ENCODE measurements around the gene PRDM13.

Gene PRDM13

GRCh38 chr6:99609905-99610489, 3.4 kb downstream of the PRDM13 start:
- no peak overlapping the region for H3K4me3 ChIP-seq (ENCODE audit: insufficient read length, low read depth)
- H3K9ac ChIP-seq (ENCODE audit: insufficient read length, low read depth) = no peak overlapping the region
- TF ChIP-seq SUZ12 (IDR thresholded peaks at IDR 0.05; ENCODE audit: extremely low read depth, insufficient read depth, insufficient read length) (no peak), ZNF274 (IDR thresholded peaks at IDR 0.05; ENCODE audit: low read depth, low read length) (no peak), YY1 (IDR thresholded peaks at IDR 0.05; ENCODE audit: insufficient read depth, insufficient read length) (no peak)
- DNase-seq (ENCODE audit: low read depth, low spot score) = no peak
- H3K4me1 ChIP-seq (ENCODE audit: insufficient read depth, insufficient read length) = peaks cover 9% of the 10 kb centered on the region
- no peaks in the 10 kb centered on the region for H3K9me3 ChIP-seq (ENCODE audit: insufficient read depth, low read length)
- H3K36me3 ChIP-seq (ENCODE audit: insufficient read depth, insufficient read length, low read length) = no peaks in the 10 kb centered on the region
- H3K27me3 ChIP-seq (ENCODE audit: insufficient read depth, insufficient read length) = peaks cover 98% of the 10 kb centered on the region

- peaks cover 9% of the 10 kb centered on the region for H3K4me1 ChIP-seq (ENCODE audit: insufficient read depth, insufficient read length)
- TF ChIP-seq YY1 (IDR thresholded peaks at IDR 0.05; ENCODE audit: insufficient read depth, insufficient read length) (no peak), ZNF274 (IDR thresholded peaks at IDR 0.05; ENCODE audit: low read depth, low read length) (no peak), SUZ12 (IDR thresholded peaks at IDR 0.05; ENCODE audit: extremely low read depth, insufficient read depth, insufficient read length) (no peak)
- H3K9ac ChIP-seq (ENCODE audit: insufficient read length, low read depth) = no peak overlapping the region
- no peaks in the 10 kb centered on the region for H3K36me3 ChIP-seq (ENCODE audit: insufficient read depth, insufficient read length, low read length)
- peaks cover 98% of the 10 kb centered on the region for H3K27me3 ChIP-seq (ENCODE audit: insufficient read depth, insufficient read length)
- DNase-seq (ENCODE audit: low read depth, low spot score) = no peak
- H3K4me3 ChIP-seq (ENCODE audit: insufficient read length, low read depth) = no peak overlapping the region
- no peaks in the 10 kb centered on the region for H3K9me3 ChIP-seq (ENCODE audit: insufficient read depth, low read length)
Observed at GRCh38 chr6:99611148-99611547, 4.5 kb downstream of the PRDM13 start.

DNA sequence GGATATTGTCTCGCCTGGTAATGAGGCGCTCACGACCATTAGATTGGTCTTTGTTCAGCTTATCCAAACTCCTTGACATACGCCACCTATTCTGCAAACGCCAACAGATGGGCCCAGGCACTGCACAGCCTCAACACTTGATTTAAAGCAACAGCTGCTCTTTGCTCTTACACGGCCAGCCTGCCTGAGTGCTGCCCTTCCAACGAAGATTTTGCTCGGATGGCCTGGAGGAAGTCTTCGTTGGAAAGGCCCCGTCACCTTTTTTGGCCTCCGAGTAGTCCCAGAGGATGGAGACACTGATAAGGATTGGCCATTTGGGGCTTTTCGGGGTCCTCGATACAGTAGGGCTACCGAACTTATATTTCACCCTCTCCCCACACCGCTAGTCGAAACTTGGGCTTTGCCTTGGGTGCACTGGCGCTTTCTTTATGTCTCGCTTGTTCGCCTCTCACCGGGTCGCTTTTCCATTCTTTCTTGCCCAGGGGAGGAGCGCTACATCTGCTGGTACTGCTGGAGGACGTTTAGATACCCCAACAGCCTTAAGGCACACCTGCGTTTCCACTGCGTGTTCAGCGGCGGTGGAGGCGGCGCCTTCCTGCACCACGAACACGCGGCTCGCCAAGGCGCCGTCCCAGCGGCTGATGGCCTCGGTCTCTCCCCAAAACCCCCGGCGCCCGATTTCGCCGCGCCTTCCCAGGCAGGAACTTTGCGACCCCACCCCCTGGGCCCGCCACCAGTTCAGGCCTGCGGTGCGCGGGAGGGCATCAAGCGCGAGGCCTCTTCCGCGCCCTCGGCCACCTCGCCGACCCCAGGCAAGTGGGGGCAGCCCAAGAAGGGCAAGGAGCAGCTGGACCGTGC, 6.1 kb downstream of the PRDM13 start:
- H3K27me3 ChIP-seq (ENCODE audit: insufficient read depth, insufficient read length) = peaks cover 98% of the 10 kb centered on the region
- peak overlapping the region; percentile 18 for H3K4me3 ChIP-seq (ENCODE audit: insufficient read length, low read depth)

GRCh38 chr6:99613409-99613704, 6.7 kb downstream of the PRDM13 start:
- H3K36me3 ChIP-seq (ENCODE audit: insufficient read depth, insufficient read length, low read length) = no peaks in the 10 kb centered on the region
- H3K27me3 ChIP-seq (ENCODE audit: insufficient read depth, insufficient read length) = peaks cover 98% of the 10 kb centered on the region
- TF ChIP-seq ZNF274 (IDR thresholded peaks at IDR 0.05; ENCODE audit: low read depth, low read length) (no peak), YY1 (IDR thresholded peaks at IDR 0.05; ENCODE audit: insufficient read depth, insufficient read length) (no peak), SUZ12 (IDR thresholded peaks at IDR 0.05; ENCODE audit: extremely low read depth, insufficient read depth, insufficient read length) (no peak)
- DNase-seq (ENCODE audit: low read depth, low spot score) = no peak
- H3K9me3 ChIP-seq (ENCODE audit: insufficient read depth, low read length) = peaks cover 12% of the 10 kb centered on the region; the same call in 1 of the 2 replicates
- peak overlapping the region; percentile 53 for H3K4me3 ChIP-seq (ENCODE audit: insufficient read length, low read depth)
- peaks cover 2% of the 10 kb centered on the region for H3K4me1 ChIP-seq (ENCODE audit: insufficient read depth, insufficient read length)
- peak overlapping the region; percentile 32 for H3K9ac ChIP-seq (ENCODE audit: insufficient read length, low read depth)

More for the DNA sequence above, 6.1 kb downstream of the PRDM13 start:
- Histone ChIP-seq H3K36me3 (ENCODE audit: insufficient read depth, insufficient read length, low read length) (no peaks in the 10 kb centered on the region), H3K4me1 (ENCODE audit: insufficient read depth, insufficient read length) (peaks cover 2% of the 10 kb centered on the region), H3K9me3 (ENCODE audit: insufficient read depth, low read length) (peaks cover 6% of the 10 kb centered on the region; the same call in 1 of the 2 replicates), H3K9ac (ENCODE audit: insufficient read length, low read depth) (peak overlapping the region; percentile 32)
- TF ChIP-seq ZNF274 (IDR thresholded peaks at IDR 0.05; ENCODE audit: low read depth, low read length) = no peak
- peak; percentile 70 for TF ChIP-seq SUZ12 (IDR thresholded peaks at IDR 0.05; ENCODE audit: extremely low read depth, insufficient read depth, insufficient read length)
- no peak for DNase-seq (ENCODE audit: low read depth, low spot score)

DNA sequence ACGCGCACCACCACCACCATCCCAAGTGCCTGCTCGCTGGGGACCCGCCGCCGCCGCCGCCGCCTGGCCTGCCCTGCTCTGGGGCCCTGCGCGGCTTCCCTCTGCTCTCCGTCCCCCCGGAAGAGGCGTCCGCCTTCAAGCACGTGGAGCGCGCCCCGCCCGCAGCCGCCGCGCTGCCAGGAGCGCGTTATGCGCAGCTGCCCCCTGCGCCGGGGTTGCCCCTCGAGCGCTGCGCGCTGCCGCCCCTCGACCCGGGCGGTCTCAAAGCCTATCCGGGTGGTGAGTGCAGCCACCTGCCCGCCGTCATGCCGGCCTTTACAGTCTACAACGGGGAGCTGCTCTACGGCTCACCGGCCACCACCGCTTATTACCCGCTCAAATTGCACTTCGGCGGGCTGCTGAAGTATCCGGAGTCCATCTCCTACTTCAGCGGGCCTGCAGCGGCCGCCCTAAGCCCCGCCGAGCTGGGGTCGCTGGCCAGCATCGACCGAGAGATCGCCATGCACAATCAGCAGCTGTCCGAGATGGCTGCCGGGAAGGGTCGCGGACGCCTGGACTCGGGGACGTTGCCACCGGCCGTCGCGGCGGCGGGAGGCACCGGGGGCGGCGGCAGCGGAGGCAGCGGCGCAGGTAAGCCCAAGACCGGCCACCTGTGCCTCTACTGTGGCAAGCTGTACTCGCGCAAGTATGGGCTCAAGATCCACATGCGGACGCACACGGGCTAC, 7.2 kb downstream of the PRDM13 start:
- Histone ChIP-seq H3K4me3 (ENCODE audit: insufficient read length, low read depth) (peak overlapping the region; percentile 53), H3K36me3 (ENCODE audit: insufficient read depth, insufficient read length, low read length) (no peaks in the 10 kb centered on the region), H3K4me1 (ENCODE audit: insufficient read depth, insufficient read length) (peaks cover 2% of the 10 kb centered on the region), H3K9ac (ENCODE audit: insufficient read length, low read depth) (peak overlapping the region; percentile 56), H3K27me3 (ENCODE audit: insufficient read depth, insufficient read length) (peaks cover 98% of the 10 kb centered on the region), H3K9me3 (ENCODE audit: insufficient read depth, low read length) (peaks cover 14% of the 10 kb centered on the region; the same call in 1 of the 2 replicates)
- DNase-seq (ENCODE audit: low read depth, low spot score) = no peak
- no peak for TF ChIP-seq ZNF274 (IDR thresholded peaks at IDR 0.05; ENCODE audit: low read depth, low read length)
- peak; percentile 31 for TF ChIP-seq SUZ12 (IDR thresholded peaks at IDR 0.05; ENCODE audit: extremely low read depth, insufficient read depth, insufficient read length)

GRCh38 chr6:99614430-99615186, 8.0 kb downstream of the PRDM13 start:
- peaks cover 2% of the 10 kb centered on the region for H3K4me1 ChIP-seq (ENCODE audit: insufficient read depth, insufficient read length)
- H3K36me3 ChIP-seq (ENCODE audit: insufficient read depth, insufficient read length, low read length) = no peaks in the 10 kb centered on the region
- peaks cover 14% of the 10 kb centered on the region; the same call in 1 of the 2 replicates for H3K9me3 ChIP-seq (ENCODE audit: insufficient read depth, low read length)
- TF ChIP-seq ZNF274 (IDR thresholded peaks at IDR 0.05; ENCODE audit: low read depth, low read length) = no peak
- TF ChIP-seq YY1 (IDR thresholded peaks at IDR 0.05; ENCODE audit: insufficient read depth, insufficient read length) = no peak
- no peak for TF ChIP-seq SUZ12 (IDR thresholded peaks at IDR 0.05; ENCODE audit: extremely low read depth, insufficient read depth, insufficient read length)
- no peak for DNase-seq (ENCODE audit: low read depth, low spot score)
- H3K9ac ChIP-seq (ENCODE audit: insufficient read length, low read depth) = peak overlapping the region; percentile 56
- H3K4me3 ChIP-seq (ENCODE audit: insufficient read length, low read depth) = peak overlapping the region; percentile 53
- peaks cover 98% of the 10 kb centered on the region for H3K27me3 ChIP-seq (ENCODE audit: insufficient read depth, insufficient read length)

Measured in NT2/D1 (cell line).